ENCODE data around the gene NAV2. TPM values are rescaled to one million over a fixed set of nuclear protein-coding genes. Genes with fewer than 3 reads are reported as not detected.

NAV2 gene
- polyA plus RNA-seq, 3 donors = not detected

- no peak overlapping the region for H2AFZ ChIP-seq (ENCODE audit: insufficient read depth, low read depth, low read length, poor library complexity, severe bottlenecking)
- Mint-ChIP-seq H3K4me3 (no peak overlapping the region), H3K27me3 (ENCODE audit: low read depth in 3 of 3) (peaks cover 3 to 10% (median 5%) of the 10 kb centered on the region in 3 donors), H3K4me1 (no peaks in the 10 kb centered on the region), H3K9me3 (no peaks in the 10 kb centered on the region), H3K36me3 (no peaks in the 10 kb centered on the region), H3K27ac (no peak overlapping the region)
- no peak overlapping the region for H3K27ac ChIP-seq (ENCODE audit: low read depth in 1 of 2, low read length in 2 of 2)
- H3K4me3 ChIP-seq (replicated peaks in 1 of 3; ENCODE audit: low read depth in 2 of 3, low read length in 3 of 3) = no peak overlapping the region
- H3K4me2 ChIP-seq (replicated peaks; ENCODE audit: extremely low read depth, low read length, poor library complexity, severe bottlenecking) = no peak overlapping the region
- no peaks in the 10 kb centered on the region for H3K4me1 ChIP-seq (ENCODE audit: control insufficient read depth in 1 of 2, insufficient read depth in 2 of 2, low read length in 2 of 2)
- no peaks in the 10 kb centered on the region for H3K79me2 ChIP-seq (ENCODE audit: insufficient read depth, low read length)
- TF ChIP-seq, protein P1, sequence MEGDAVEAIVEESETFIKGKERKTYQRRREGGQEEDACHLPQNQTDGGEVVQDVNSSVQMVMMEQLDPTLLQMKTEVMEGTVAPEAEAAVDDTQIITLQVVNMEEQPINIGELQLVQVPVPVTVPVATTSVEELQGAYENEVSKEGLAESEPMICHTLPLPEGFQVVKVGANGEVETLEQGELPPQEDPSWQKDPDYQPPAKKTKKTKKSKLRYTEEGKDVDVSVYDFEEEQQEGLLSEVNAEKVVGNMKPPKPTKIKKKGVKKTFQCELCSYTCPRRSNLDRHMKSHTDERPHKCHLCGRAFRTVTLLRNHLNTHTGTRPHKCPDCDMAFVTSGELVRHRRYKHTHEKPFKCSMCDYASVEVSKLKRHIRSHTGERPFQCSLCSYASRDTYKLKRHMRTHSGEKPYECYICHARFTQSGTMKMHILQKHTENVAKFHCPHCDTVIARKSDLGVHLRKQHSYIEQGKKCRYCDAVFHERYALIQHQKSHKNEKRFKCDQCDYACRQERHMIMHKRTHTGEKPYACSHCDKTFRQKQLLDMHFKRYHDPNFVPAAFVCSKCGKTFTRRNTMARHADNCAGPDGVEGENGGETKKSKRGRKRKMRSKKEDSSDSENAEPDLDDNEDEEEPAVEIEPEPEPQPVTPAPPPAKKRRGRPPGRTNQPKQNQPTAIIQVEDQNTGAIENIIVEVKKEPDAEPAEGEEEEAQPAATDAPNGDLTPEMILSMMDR (IDR thresholded peaks at IDR 0.05) = no peak
- no peak for DNase-seq
- intact Hi-C loops (cut with micrococcal nuclease) = no loop called here
- H3K9me3 ChIP-seq (replicated peaks in 1 of 2; ENCODE audit: control insufficient read depth in 1 of 2, insufficient read depth in 1 of 2, low read length in 2 of 2) = no peaks in the 10 kb centered on the region
- no peaks in the 10 kb centered on the region for H3K36me3 ChIP-seq (replicated peaks in 1 of 2; ENCODE audit: control insufficient read depth in 1 of 2, insufficient read depth in 2 of 2, low read length in 2 of 2)
- 50% methylated on average over 2 of the region's 7 CpGs for WGBS (ENCODE audit: insufficient coverage)
- no peaks in the 10 kb centered on the region for H4K20me1 ChIP-seq (ENCODE audit: insufficient read depth, low read length)
- H3K27me3 ChIP-seq (ENCODE audit: control insufficient read depth in 2 of 2, insufficient read depth in 2 of 2, low read length in 2 of 2) = peaks cover 0 to 4% of the 10 kb centered on the region in 2 donors
- H3K9ac ChIP-seq (ENCODE audit: insufficient read depth, low read length, poor library complexity, severe bottlenecking) = no peak overlapping the region
These were observed 300.9 kb downstream of the NAV2 start for GRCh38 chr11:20013346-20014066.

DNA sequence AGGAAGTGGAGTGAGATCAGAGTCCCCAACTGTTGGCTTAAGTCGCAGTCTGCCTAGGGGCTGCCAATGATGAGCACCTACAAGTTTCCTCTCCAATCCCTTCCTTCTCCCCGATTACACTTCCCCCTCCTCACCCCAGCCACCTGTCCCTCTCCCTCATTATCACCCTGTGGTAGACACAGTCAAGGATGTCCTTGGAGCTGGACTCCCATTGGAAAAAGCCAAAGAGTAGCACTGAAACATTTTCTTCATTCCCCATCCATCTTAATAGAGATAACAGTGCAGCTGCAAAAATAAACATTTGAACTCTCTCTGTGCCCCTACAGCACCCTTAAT lies 301.4 kb downstream of the NAV2 start:
- no peak overlapping the region for H2AFZ ChIP-seq (ENCODE audit: insufficient read depth, low read depth, low read length, poor library complexity, severe bottlenecking)
- H3K79me2 ChIP-seq (ENCODE audit: insufficient read depth, low read length) = no peaks in the 10 kb centered on the region
- H3K36me3 ChIP-seq (replicated peaks in 1 of 2; ENCODE audit: control insufficient read depth in 1 of 2, insufficient read depth in 2 of 2, low read length in 2 of 2) = no peaks in the 10 kb centered on the region
- H3K4me1 Mint-ChIP-seq = no peaks in the 10 kb centered on the region
- H4K20me1 ChIP-seq (ENCODE audit: insufficient read depth, low read length) = no peaks in the 10 kb centered on the region
- H3K27me3 Mint-ChIP-seq (ENCODE audit: low read depth in 3 of 3) = peaks cover 3 to 10% (median 5%) of the 10 kb centered on the region in 3 donors
- H3K4me3 ChIP-seq (replicated peaks in 1 of 3; ENCODE audit: low read depth in 2 of 3, low read length in 3 of 3) = no peak overlapping the region
- intact Hi-C loops (cut with micrococcal nuclease) = no loop called here
- H3K27me3 ChIP-seq (ENCODE audit: control insufficient read depth in 2 of 2, insufficient read depth in 2 of 2, low read length in 2 of 2) = peaks cover 0 to 4% of the 10 kb centered on the region in 2 donors
- TF ChIP-seq, protein P1 (IDR thresholded peaks at IDR 0.05) = no peak
- no peaks in the 10 kb centered on the region for H3K36me3 Mint-ChIP-seq
- H3K4me1 ChIP-seq (ENCODE audit: control insufficient read depth in 1 of 2, insufficient read depth in 2 of 2, low read length in 2 of 2) = no peaks in the 10 kb centered on the region
- 0% methylated on average over 1 of the region's 2 CpGs for WGBS (ENCODE audit: insufficient coverage)
- no peaks in the 10 kb centered on the region for H3K9me3 ChIP-seq (replicated peaks in 1 of 2; ENCODE audit: control insufficient read depth in 1 of 2, insufficient read depth in 1 of 2, low read length in 2 of 2)
- no peak overlapping the region for H3K9ac ChIP-seq (ENCODE audit: insufficient read depth, low read length, poor library complexity, severe bottlenecking)
- H3K27ac ChIP-seq (ENCODE audit: low read depth in 1 of 2, low read length in 2 of 2) = no peak overlapping the region
- H3K4me2 ChIP-seq (replicated peaks; ENCODE audit: extremely low read depth, low read length, poor library complexity, severe bottlenecking) = no peak overlapping the region
- DNase-seq = no peak
- no peak overlapping the region for H3K27ac Mint-ChIP-seq
- no peak overlapping the region for H3K4me3 Mint-ChIP-seq
- H3K9me3 Mint-ChIP-seq = no peaks in the 10 kb centered on the region

All from CD14-positive monocyte (primary cell).